ENCODE measurements around the gene ZNF777. TPM values are rescaled to one million over a fixed set of nuclear protein-coding genes. Genes with fewer than 3 reads are reported as not detected.

The ZNF777 gene
- polyA plus RNA-seq, 1 donor, result 10.2 TPM

- DNase-seq, result no peak
- Histone ChIP-seq H3K36me3 (ENCODE audit: control insufficient read depth, insufficient read depth, low read length) (peaks cover 56% of the 10 kb centered on the region), H3K27ac (ENCODE audit: low read length) (no peak overlapping the region)
Measured at GRCh38 chr7:149476791-149477190, 15.9 kb upstream of the ZNF777 start.

GRCh38 chr7:149475121-149476045, 14.5 kb upstream of the ZNF777 start:
- Histone ChIP-seq H3K9me3 (ENCODE audit: control insufficient read depth, low read depth, low read length) (peaks cover 8% of the 10 kb centered on the region), H3K4me3 (ENCODE audit: low read length) (no peak overlapping the region), H3K4me1 (ENCODE audit: control insufficient read depth, insufficient read depth, low read length) (no peaks in the 10 kb centered on the region), H3K27ac (ENCODE audit: low read length) (no peak overlapping the region), H3K36me3 (ENCODE audit: control insufficient read depth, insufficient read depth, low read length) (peaks cover 60% of the 10 kb centered on the region), H3K27me3 (ENCODE audit: control insufficient read depth, insufficient read depth, low read length) (no peaks in the 10 kb centered on the region)
- no CpG with 5 or more reads among the region's 21 CpGs for WGBS (ENCODE audit: insufficient coverage, low lambda C conversion rate)
- no peak for DNase-seq

More at GRCh38 chr7:149476791-149477190, 15.9 kb upstream of the ZNF777 start:
- no peaks in the 10 kb centered on the region for H3K27me3 ChIP-seq (ENCODE audit: control insufficient read depth, insufficient read depth, low read length)
- no CpG with 5 or more reads among the region's 12 CpGs for WGBS (ENCODE audit: insufficient coverage, low lambda C conversion rate)
- H3K4me1 ChIP-seq (ENCODE audit: control insufficient read depth, insufficient read depth, low read length), result no peaks in the 10 kb centered on the region
- peaks cover 8% of the 10 kb centered on the region for H3K9me3 ChIP-seq (ENCODE audit: control insufficient read depth, low read depth, low read length)
- H3K4me3 ChIP-seq (ENCODE audit: low read length), result no peak overlapping the region

DNA sequence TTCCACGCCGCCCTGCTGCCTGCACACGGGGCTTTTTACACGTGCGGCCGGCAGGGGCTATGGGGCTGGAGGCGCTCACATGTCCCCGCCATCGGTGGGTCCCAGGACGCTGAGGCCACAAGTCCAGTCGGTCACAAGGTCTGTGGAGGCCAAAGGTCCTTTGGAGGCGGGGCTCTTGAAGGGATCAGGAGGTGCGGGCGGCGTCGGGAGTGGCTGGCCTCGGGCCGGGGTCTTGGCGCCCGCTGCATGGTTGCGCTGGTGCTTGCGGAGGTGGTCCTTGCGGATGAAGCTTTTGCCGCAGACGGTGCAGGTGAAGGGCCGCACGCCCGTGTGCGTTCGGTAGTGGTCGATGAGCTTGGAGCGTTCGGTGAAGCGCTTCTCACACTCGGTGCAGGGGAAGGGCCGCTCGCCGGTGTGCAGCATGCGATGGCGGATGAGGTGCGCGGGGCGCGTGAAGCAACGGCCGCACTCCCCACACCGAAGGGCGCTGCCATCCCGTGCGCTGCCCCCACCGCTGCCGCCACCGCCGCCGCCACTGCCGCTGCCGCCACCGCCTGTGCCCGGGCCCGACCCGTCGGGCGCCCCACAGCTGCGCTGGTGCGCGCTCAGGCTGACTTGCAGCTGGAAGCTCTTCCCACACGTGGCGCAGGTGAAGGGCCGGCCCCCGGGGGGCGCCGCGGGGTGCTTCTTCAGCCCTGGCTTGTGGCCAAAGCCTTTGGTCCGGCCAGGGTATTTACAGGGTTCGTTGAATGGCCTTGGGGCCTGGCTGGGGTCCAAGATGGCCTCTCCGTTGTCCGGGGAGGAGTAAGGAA, 13.7 kb upstream of the ZNF777 start:
- DNase-seq, result no peak
- no peaks in the 10 kb centered on the region for H3K4me1 ChIP-seq (ENCODE audit: control insufficient read depth, insufficient read depth, low read length)
- WGBS (ENCODE audit: insufficient coverage, low lambda C conversion rate), result no CpG with 5 or more reads among the region's 77 CpGs
- no peaks in the 10 kb centered on the region for H3K27me3 ChIP-seq (ENCODE audit: control insufficient read depth, insufficient read depth, low read length)
- H3K27ac ChIP-seq (ENCODE audit: low read length), result no peak overlapping the region
- no peak overlapping the region for H3K4me3 ChIP-seq (ENCODE audit: low read length)
- peaks cover 8% of the 10 kb centered on the region for H3K9me3 ChIP-seq (ENCODE audit: control insufficient read depth, low read depth, low read length)
- peaks cover 55% of the 10 kb centered on the region for H3K36me3 ChIP-seq (ENCODE audit: control insufficient read depth, insufficient read depth, low read length)

DNA sequence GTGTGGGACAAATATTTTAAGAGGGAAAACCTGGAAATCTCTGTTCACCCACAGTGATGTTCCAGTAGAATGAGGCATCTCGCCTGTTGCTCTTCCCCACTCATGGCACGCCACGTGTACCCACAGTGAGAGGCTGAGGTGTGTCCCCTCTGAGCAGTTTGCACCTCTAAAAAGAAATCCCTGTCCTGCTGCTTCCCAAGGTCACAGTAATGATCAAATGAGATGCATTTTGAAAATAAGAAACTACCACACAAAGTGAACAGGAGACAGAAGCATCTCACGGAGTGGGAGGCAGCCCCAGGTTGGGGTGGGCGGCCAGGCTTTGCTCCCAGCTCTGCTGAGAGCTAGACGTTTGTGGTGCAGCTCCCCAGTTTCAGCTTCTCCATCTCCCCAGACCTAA, 12.4 kb upstream of the ZNF777 start:
- DNase-seq, result no peak
- no peak overlapping the region for H3K27ac ChIP-seq (ENCODE audit: low read length)
- peaks cover 53% of the 10 kb centered on the region for H3K36me3 ChIP-seq (ENCODE audit: control insufficient read depth, insufficient read depth, low read length)
- H3K4me3 ChIP-seq (ENCODE audit: low read length), result no peak overlapping the region
- H3K4me1 ChIP-seq (ENCODE audit: control insufficient read depth, insufficient read depth, low read length), result no peaks in the 10 kb centered on the region
- no peaks in the 10 kb centered on the region for H3K27me3 ChIP-seq (ENCODE audit: control insufficient read depth, insufficient read depth, low read length)
- WGBS (ENCODE audit: insufficient coverage, low lambda C conversion rate), result no CpG with 5 or more reads among the region's 6 CpGs
- H3K9me3 ChIP-seq (ENCODE audit: control insufficient read depth, low read depth, low read length), result peaks cover 8% of the 10 kb centered on the region

- WGBS (ENCODE audit: insufficient coverage, low lambda C conversion rate), result no CpG with 5 or more reads among the region's 6 CpGs
- H3K27me3 ChIP-seq (ENCODE audit: control insufficient read depth, insufficient read depth, low read length), result no peaks in the 10 kb centered on the region
- no peaks in the 10 kb centered on the region for H3K4me1 ChIP-seq (ENCODE audit: control insufficient read depth, insufficient read depth, low read length)
- H3K4me3 ChIP-seq (ENCODE audit: low read length), result no peak overlapping the region
- H3K27ac ChIP-seq (ENCODE audit: low read length), result no peak overlapping the region
- DNase-seq, result no peak
- H3K36me3 ChIP-seq (ENCODE audit: control insufficient read depth, insufficient read depth, low read length), result peaks cover 36% of the 10 kb centered on the region
- peaks cover 8% of the 10 kb centered on the region for H3K9me3 ChIP-seq (ENCODE audit: control insufficient read depth, low read depth, low read length)
Measured at GRCh38 chr7:149471289-149471953, 10.6 kb upstream of the ZNF777 start.

GRCh38 chr7:149469806-149470205, 8.9 kb upstream of the ZNF777 start:
- H3K4me3 ChIP-seq (ENCODE audit: low read length), result no peak overlapping the region
- H3K9me3 ChIP-seq (ENCODE audit: control insufficient read depth, low read depth, low read length), result peaks cover 6% of the 10 kb centered on the region
- no peak overlapping the region for H3K27ac ChIP-seq (ENCODE audit: low read length)
- H3K36me3 ChIP-seq (ENCODE audit: control insufficient read depth, insufficient read depth, low read length), result peaks cover 25% of the 10 kb centered on the region
- no peaks in the 10 kb centered on the region for H3K4me1 ChIP-seq (ENCODE audit: control insufficient read depth, insufficient read depth, low read length)
- no peak for DNase-seq
- WGBS (ENCODE audit: insufficient coverage, low lambda C conversion rate), result no CpG with 5 or more reads among the region's 8 CpGs
- H3K27me3 ChIP-seq (ENCODE audit: control insufficient read depth, insufficient read depth, low read length), result peaks cover under 1% of the 10 kb centered on the region

DNA sequence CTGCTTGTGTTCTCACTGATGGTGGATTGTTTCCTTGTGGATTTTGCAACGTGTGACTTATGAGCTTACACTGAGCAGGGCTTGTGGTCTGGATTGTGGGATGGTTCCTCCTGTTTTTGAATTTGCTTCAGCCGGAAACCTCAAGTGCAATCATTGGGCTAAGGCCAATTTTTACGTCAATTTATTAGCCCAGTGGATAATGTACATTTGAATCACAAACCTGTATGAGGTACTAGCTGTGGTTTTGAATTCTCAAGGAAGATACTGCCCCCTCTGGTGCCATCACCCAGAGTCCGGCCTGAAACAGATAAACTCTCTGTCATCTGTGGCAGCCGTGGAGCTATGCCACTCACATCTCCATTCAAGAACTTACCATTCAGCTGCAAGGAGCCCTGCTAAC, 7.3 kb upstream of the ZNF777 start:
- Histone ChIP-seq H3K9me3 (ENCODE audit: control insufficient read depth, low read depth, low read length) (no peaks in the 10 kb centered on the region), H3K4me1 (ENCODE audit: control insufficient read depth, insufficient read depth, low read length) (no peaks in the 10 kb centered on the region), H3K27me3 (ENCODE audit: control insufficient read depth, insufficient read depth, low read length) (peaks cover 5% of the 10 kb centered on the region), H3K36me3 (ENCODE audit: control insufficient read depth, insufficient read depth, low read length) (peaks cover 12% of the 10 kb centered on the region), H3K27ac (ENCODE audit: low read length) (no peak overlapping the region), H3K4me3 (ENCODE audit: low read length) (no peak overlapping the region)
- DNase-seq, result no peak
- WGBS (ENCODE audit: insufficient coverage, low lambda C conversion rate), result no CpG with 5 or more reads among the region's 5 CpGs

DNA sequence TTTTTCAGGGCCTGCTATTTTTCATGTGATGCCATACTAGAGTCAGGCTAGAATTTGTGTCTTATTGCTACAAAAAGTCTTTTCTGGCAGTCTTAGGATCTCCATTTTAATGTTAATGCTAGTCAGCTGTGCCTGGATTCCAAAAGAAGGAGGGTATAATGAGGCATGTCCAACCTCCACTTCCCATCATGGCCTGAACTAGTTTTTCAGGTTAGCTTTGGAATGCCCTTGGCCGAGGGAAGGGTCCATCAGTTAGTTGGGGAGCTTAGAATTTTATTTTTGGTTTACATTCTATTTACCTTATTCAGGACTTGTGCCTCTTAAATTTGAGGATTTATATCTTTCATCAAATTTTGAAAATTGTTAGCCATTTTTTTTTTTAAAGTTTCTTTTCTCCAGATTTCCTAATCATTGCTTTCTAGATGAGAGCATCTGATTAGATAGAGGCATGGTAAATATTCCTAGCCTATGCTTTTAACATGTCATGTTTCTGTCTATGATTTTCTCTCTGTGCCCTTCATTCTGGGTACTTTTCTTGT, 6.5 kb upstream of the ZNF777 start:
- DNase-seq, result no peak
- Histone ChIP-seq H3K4me3 (ENCODE audit: low read length) (no peak overlapping the region), H3K9me3 (ENCODE audit: control insufficient read depth, low read depth, low read length) (no peaks in the 10 kb centered on the region), H3K27me3 (ENCODE audit: control insufficient read depth, insufficient read depth, low read length) (peaks cover 5% of the 10 kb centered on the region), H3K27ac (ENCODE audit: low read length) (no peak overlapping the region), H3K4me1 (ENCODE audit: control insufficient read depth, insufficient read depth, low read length) (no peaks in the 10 kb centered on the region), H3K36me3 (ENCODE audit: control insufficient read depth, insufficient read depth, low read length) (peaks cover 6% of the 10 kb centered on the region)
- no CpG with 5 or more reads among the region's 1 CpG for WGBS (ENCODE audit: insufficient coverage, low lambda C conversion rate)

- Histone ChIP-seq H3K27ac (ENCODE audit: low read length) (no peak overlapping the region), H3K4me3 (ENCODE audit: low read length) (no peak overlapping the region), H3K4me1 (ENCODE audit: control insufficient read depth, insufficient read depth, low read length) (no peaks in the 10 kb centered on the region), H3K27me3 (ENCODE audit: control insufficient read depth, insufficient read depth, low read length) (peaks cover 8% of the 10 kb centered on the region), H3K36me3 (ENCODE audit: control insufficient read depth, insufficient read depth, low read length) (peaks cover 2% of the 10 kb centered on the region), H3K9me3 (ENCODE audit: control insufficient read depth, low read depth, low read length) (no peaks in the 10 kb centered on the region)
- no peak for DNase-seq
Measured at GRCh38 chr7:149466364-149466763, 5.5 kb upstream of the ZNF777 start.
